MG63 (cell line): ENCODE data around the gene OTUD5. TPM values are rescaled to one million over a fixed set of nuclear protein-coding genes. Genes with fewer than 3 reads are reported as not detected.

ENCODE experiments used
- DNase-seq: peaks from one replicate; pipeline ENCODE4 v3.0.0-alpha.2; 2020
- H3K27me3 ChIP-seq: fragments of 250-450 bp; sonication (Bioruptor Pico); 2 replicates; pipeline ENCODE4 v1.5.1; 2020; ENCODE audit warnings: mild to moderate bottlenecking, moderate library complexity
- H3K36me3 ChIP-seq: fragments of 250-450 bp; sonication (Bioruptor Pico); 2 replicates; pipeline ENCODE4 v1.5.1; 2020; ENCODE audit warnings: mild to moderate bottlenecking, moderate library complexity
- H3K4me3 ChIP-seq: fragments of 250-450 bp; sonication (Bioruptor Pico); 2 replicates; pipeline ENCODE4 v1.5.1; 2020; ENCODE audit warnings: mild to moderate bottlenecking, moderate library complexity
- H3K9me3 ChIP-seq: fragments of 250-450 bp; sonication (Bioruptor Pico); 2 replicates; pipeline ENCODE4 v1.5.1; 2020; ENCODE audit warnings: mild to moderate bottlenecking, moderate library complexity
- total RNA-seq: library from RNA; depleted of rRNA; stranded (reverse); fragments of >200 nt; shearing (Covaris generic); gene quantifications from 2 replicates; pipeline ENCODE4 v1.2.3, GENCODE V29; 2014; ENCODE audit warnings: low replicate concordance

Gene OTUD5
- total RNA-seq, 1 experiment from 2014 or later = 27.4 TPM

GRCh38 chrX:48923771-48924170, 33.6 kb downstream of the OTUD5 start:
- Histone ChIP-seq H3K9me3 (no peaks in the 10 kb centered on the region), H3K36me3 (no peaks in the 10 kb centered on the region), H3K27me3 (no peaks in the 10 kb centered on the region), H3K4me3 (no peak overlapping the region)
- no peak for DNase-seq

- H3K36me3 ChIP-seq = no peaks in the 10 kb centered on the region
Measured at GRCh38 chrX:48920718-48921104, 36.7 kb downstream of the OTUD5 start.

DNA sequence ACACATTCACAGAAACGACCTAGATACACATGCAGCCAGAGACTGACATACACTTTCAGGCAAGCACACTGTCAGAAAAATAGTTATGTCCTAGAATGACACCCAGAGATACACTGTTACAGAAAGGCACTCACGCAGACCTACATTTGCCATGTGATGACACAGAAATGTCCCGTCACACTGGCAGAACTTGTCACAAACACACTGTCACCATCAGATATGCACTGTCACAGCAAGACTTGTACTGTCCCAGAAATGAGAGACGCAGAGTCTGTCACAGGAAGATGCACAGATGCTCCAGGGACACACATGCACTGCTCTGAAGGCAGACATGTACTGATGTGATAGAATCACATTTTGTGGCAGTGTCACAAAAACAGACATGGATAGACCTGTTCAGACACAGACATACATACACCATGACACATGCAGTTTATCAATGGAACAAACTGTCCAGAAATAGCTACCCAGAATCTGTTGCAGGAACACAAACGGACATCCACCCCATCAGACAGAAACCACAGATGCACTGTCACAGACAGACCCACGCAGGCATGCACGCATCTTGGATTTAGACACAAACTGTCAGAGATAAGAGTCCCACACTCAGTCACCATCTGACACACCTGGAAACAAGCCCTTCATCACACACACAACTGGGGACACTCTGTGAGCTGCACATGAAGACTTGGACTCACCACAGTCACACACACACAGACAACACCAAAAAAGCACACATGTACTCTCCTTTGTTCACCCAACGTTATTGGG, 37.3 kb downstream of the OTUD5 start:
- Histone ChIP-seq H3K27me3 (no peaks in the 10 kb centered on the region), H3K36me3 (no peaks in the 10 kb centered on the region), H3K9me3 (no peaks in the 10 kb centered on the region), H3K4me3 (no peak overlapping the region)
- no peak for DNase-seq

More at GRCh38 chrX:48920718-48921104, 36.7 kb downstream of the OTUD5 start:
- no peak overlapping the region for H3K4me3 ChIP-seq
- no peak for DNase-seq
- no peaks in the 10 kb centered on the region for H3K9me3 ChIP-seq
- no peaks in the 10 kb centered on the region for H3K27me3 ChIP-seq

GRCh38 chrX:48919360-48919841, 38.0 kb downstream of the OTUD5 start:
- no peaks in the 10 kb centered on the region for H3K9me3 ChIP-seq
- H3K27me3 ChIP-seq = no peaks in the 10 kb centered on the region
- no peaks in the 10 kb centered on the region for H3K36me3 ChIP-seq
- no peak overlapping the region for H3K4me3 ChIP-seq
- DNase-seq = no peak

DNA sequence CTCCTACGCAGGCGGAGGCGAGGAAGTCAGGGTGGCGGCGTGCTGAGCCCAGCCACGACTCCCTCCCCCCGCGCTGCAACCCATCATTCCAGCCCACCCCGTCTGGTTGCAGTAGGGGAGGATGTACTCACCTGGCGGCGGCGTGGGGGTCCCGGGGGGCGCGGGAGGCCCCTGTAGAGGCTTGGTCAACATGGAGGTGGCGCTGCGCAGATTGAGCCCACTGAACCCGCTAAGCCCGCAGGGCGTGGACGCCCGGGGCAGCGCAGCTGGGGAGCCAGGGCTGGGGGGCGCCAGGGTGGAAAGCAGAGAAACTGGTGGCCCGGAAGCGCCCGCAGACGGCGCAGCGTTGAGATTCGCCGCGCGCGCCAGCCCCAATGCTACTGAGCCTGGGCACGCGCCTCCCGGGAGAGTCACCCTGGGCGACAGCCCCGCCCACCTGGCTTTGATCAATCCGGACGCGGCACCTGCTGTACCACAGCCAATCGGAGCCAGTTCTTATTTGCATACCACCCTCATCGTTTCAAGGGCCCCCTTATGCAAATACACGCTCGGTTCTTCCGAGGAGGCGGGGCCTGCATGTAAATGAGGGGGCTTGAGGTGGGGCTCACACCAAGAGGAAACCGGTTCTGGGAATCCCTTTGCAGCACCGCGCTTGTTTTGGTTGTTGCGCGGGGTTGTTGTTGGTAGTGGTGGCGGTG, 38.6 kb downstream of the OTUD5 start, which contains the start of gene PIM2:
PIM2 (minus strand) TSS at position 382 of the 698 bp plus-strand sequence; CDS start at position 192, 190 bp downstream.
- Histone ChIP-seq H3K4me3 (peak within 1 kb of the TSS; percentile 40), H3K27me3 (no peaks in the 10 kb centered on the region), H3K9me3 (no peaks in the 10 kb centered on the region), H3K36me3 (no peaks in the 10 kb centered on the region)
- DNase-seq = peak; percentile 69

DNA sequence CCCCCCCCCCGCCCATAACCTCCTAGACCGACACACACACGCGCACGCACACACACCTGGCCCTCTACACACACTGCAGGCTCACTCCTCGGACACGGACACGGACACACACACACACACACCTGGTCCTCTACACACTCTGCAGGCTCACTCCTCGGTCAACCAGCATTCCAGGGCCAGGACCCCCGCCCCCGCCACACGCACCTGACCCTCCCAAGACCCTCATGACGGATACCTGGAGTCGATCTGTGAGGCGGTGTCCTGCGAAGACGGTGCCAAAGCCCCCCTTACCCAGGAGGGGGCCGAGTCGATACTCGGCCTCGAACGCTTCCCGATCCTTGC, 39.1 kb downstream of the OTUD5 start:
- Histone ChIP-seq H3K9me3 (no peaks in the 10 kb centered on the region), H3K27me3 (no peaks in the 10 kb centered on the region), H3K36me3 (no peaks in the 10 kb centered on the region), H3K4me3 (peak overlapping the region; percentile 40)
- no peak for DNase-seq

GRCh38 chrX:48917139-48918001, 40.0 kb downstream of the OTUD5 start:
- DNase-seq = peak; percentile 72
- Histone ChIP-seq H3K27me3 (no peaks in the 10 kb centered on the region), H3K4me3 (no peak overlapping the region), H3K36me3 (no peaks in the 10 kb centered on the region), H3K9me3 (no peaks in the 10 kb centered on the region)

GRCh38 chrX:48914593-48915493, 42.6 kb downstream of the OTUD5 start:
- Histone ChIP-seq H3K36me3 (no peaks in the 10 kb centered on the region), H3K9me3 (no peaks in the 10 kb centered on the region), H3K27me3 (no peaks in the 10 kb centered on the region), H3K4me3 (no peak overlapping the region)
- no peak for DNase-seq

- Histone ChIP-seq H3K27me3 (no peaks in the 10 kb centered on the region), H3K4me3 (no peak overlapping the region), H3K36me3 (peaks cover under 1% of the 10 kb centered on the region; the same call in 1 of the 2 replicates), H3K9me3 (no peaks in the 10 kb centered on the region)
- DNase-seq = no peak
Measured at GRCh38 chrX:48913605-48914366, 43.6 kb downstream of the OTUD5 start.

GRCh38 chrX:48911412-48912182, 45.8 kb downstream of the OTUD5 start, which contains the start of gene SLC35A2:
Gene SLC35A2, minus strand, starts transcription at chrX:48911646. Its CDS starts 10 bp downstream, at chrX:48911636.
- peaks cover 4% of the 10 kb centered on the region for H3K36me3 ChIP-seq
- no peaks in the 10 kb centered on the region for H3K27me3 ChIP-seq
- peak within 1 kb of the TSS; percentile 77 for H3K4me3 ChIP-seq
- peak; percentile 73 for DNase-seq
- H3K9me3 ChIP-seq = no peaks in the 10 kb centered on the region

- Histone ChIP-seq H3K9me3 (no peaks in the 10 kb centered on the region), H3K27me3 (no peaks in the 10 kb centered on the region), H3K4me3 (peak overlapping the region; percentile 77), H3K36me3 (peaks cover 4% of the 10 kb centered on the region)
- DNase-seq = no peak
Measured at GRCh38 chrX:48910926-48911411, 46.4 kb downstream of the OTUD5 start.

DNA sequence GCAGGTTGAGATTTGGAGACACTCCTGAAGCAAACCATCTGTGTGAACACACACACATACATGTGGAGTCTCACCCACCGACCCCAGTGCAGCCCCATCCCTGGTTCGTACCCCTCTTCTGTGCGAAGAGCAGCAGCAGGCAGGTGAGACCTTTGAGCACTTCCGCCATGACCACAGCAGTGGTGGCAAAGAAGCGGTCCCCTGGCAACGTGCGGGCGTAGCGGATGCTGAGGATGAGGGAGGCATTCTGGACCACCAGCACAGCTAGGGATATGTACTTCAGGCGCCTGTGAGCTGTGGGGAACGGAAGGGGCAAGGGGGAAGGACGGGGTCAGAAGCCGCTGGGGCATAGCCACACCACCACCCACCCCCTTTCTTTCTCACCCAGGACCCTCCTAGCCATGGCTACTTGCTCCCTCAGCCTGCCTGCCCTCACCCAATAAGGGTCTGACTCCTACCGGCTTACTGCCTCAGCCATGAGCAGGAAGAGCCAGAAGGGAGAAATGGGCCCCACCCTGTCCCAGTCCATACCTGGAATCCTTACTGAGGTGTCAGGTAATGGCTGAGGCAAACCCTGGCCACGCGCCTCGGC, 47.6 kb downstream of the OTUD5 start:
- H3K4me3 ChIP-seq = no peak overlapping the region

DNA sequence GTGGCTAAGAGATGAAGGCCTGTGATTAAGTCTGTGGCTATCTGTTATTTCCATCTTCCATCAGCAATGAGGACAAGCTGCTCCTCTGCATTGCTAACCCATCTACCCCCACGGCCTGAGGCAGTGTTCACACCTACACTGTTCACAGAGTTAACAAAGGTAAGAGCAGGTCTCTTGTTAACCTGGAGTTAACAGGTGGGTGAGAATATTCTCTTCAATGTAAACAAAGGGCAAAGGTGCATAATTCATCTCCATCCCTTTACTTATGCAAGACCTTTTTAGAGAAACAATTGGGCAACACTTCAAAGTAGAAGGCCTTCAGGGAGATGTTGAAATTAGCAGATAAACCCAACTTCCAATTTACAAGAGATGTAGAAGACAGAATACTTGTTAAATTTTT, 48.8 kb downstream of the OTUD5 start:
- Histone ChIP-seq H3K4me3 (no peak overlapping the region), H3K36me3 (peaks cover 4% of the 10 kb centered on the region), H3K27me3 (no peaks in the 10 kb centered on the region), H3K9me3 (no peaks in the 10 kb centered on the region)
- no peak for DNase-seq

More for the DNA sequence above, 47.6 kb downstream of the OTUD5 start:
- Histone ChIP-seq H3K36me3 (peaks cover 4% of the 10 kb centered on the region), H3K27me3 (no peaks in the 10 kb centered on the region), H3K9me3 (no peaks in the 10 kb centered on the region)
- no peak for DNase-seq

GRCh38 chrX:48905090-48905790, 52.2 kb downstream of the OTUD5 start:
- DNase-seq = no peak
- Histone ChIP-seq H3K4me3 (no peak overlapping the region), H3K36me3 (peaks cover 7% of the 10 kb centered on the region), H3K27me3 (no peaks in the 10 kb centered on the region), H3K9me3 (no peaks in the 10 kb centered on the region)
